Measurements from ENCODE around the gene BAZ2B.

BAZ2B gene

GRCh38 chr2:159609811-159610549 lies 6.4 kb downstream of the BAZ2B start:
- no peak for TF ChIP-seq CTCF (conservative IDR thresholded peaks at IDR 0.05; ENCODE audit: low read length)
- H3K4me3 ChIP-seq (ENCODE audit: low read length): no peak overlapping the region
- no peak for DNase-seq (ENCODE audit: low read depth)

GRCh38 chr2:159608723-159609308 lies 7.5 kb downstream of the BAZ2B start:
- no peak for TF ChIP-seq CTCF (conservative IDR thresholded peaks at IDR 0.05; ENCODE audit: low read length)
- DNase-seq (ENCODE audit: low read depth): no peak
- H3K4me3 ChIP-seq (ENCODE audit: low read length): no peak overlapping the region

- H3K4me3 ChIP-seq (ENCODE audit: low read length): no peak overlapping the region
- DNase-seq (ENCODE audit: low read depth): no peak
- TF ChIP-seq CTCF (conservative IDR thresholded peaks at IDR 0.05; ENCODE audit: low read length): no peak
Measured at GRCh38 chr2:159608108-159608507, 8.2 kb downstream of the BAZ2B start.

- no peak for TF ChIP-seq CTCF (conservative IDR thresholded peaks at IDR 0.05; ENCODE audit: low read length)
- no peak for DNase-seq (ENCODE audit: low read depth)
- no peak overlapping the region for H3K4me3 ChIP-seq (ENCODE audit: low read length)
Measured at GRCh38 chr2:159606287-159606686, 10.1 kb downstream of the BAZ2B start.

- H3K4me3 ChIP-seq (ENCODE audit: low read length): no peak overlapping the region
- TF ChIP-seq CTCF (conservative IDR thresholded peaks at IDR 0.05; ENCODE audit: low read length): no peak
Measured at GRCh38 chr2:159605441-159606178, 10.7 kb downstream of the BAZ2B start.

GRCh38 chr2:159604159-159604558 lies 12.2 kb downstream of the BAZ2B start:
- no peak for DNase-seq (ENCODE audit: low read depth)
- H3K4me3 ChIP-seq (ENCODE audit: low read length): no peak overlapping the region
- TF ChIP-seq CTCF (conservative IDR thresholded peaks at IDR 0.05; ENCODE audit: low read length): no peak

More at GRCh38 chr2:159605441-159606178, 10.7 kb downstream of the BAZ2B start:
- DNase-seq (ENCODE audit: low read depth): no peak
